GM18502 (cell line): ENCODE data around the gene GALNT18.

Source experiments
- ATAC-seq: cut with Tn5 transposase; IDR thresholded peaks from one replicate; pipeline ENCODE4 v1.9.1; 2021; ENCODE audit warnings: mild to moderate bottlenecking; ENCODE audit not compliant: unreplicated experiment, poor library complexity

The GALNT18 gene

DNA sequence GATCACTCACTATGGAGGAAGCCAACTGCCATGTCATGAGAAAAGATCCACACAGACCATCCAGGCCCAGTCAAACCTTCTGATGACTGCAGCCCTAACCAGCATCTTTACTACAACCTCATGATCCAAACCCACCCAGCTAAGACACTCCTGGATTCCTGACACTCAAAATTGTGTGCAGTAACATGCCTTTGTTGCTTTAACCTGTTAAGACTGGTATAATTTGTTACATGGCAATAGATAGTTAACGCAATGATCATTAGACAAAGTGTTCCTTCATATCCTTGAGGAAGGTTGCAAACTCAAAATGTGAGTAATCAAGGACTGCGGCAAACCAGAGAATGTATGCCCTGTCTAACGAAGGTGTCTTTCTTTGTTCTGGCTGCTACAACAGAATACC lies 221.7 kb downstream of the GALNT18 start:
- ATAC-seq, result no peak

DNA sequence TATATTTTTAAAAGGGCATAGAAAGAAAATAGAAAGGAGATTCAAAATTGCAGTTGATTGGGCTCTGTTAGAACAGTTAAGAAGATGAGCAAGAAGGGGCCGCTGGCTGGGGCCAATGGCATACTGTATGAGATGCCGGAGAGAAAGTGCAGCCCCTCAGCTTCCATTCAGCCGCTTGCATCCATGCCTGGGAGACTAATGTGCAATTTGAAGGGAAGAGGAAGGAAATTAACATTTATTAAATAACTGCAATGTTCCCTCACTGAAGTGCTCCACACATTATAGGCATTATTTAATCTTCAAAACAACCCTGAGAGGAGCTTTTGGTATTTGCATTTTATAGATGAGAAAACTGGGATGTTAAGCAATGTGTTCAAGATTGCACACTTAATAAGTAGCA lies 224.0 kb downstream of the GALNT18 start:
- ATAC-seq, result no peak

DNA sequence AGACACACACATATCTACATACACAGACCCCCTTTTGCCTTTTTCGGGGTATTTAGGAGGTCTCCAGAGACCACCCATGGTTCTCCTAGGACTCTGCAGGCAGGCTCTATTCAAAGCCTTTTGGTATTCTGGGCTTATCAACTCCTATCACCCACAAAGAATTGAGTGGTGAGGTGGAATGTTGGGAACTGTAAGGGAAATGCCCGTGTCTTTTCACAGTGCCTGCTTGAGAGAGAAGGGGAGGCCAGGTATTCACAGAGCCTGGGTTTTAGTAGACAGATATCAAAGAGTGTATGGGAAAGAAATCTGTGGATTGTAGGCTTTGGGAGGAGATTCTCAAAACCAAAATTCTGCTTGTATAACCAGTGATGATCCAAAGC lies 224.8 kb downstream of the GALNT18 start:
- no peak for ATAC-seq

DNA sequence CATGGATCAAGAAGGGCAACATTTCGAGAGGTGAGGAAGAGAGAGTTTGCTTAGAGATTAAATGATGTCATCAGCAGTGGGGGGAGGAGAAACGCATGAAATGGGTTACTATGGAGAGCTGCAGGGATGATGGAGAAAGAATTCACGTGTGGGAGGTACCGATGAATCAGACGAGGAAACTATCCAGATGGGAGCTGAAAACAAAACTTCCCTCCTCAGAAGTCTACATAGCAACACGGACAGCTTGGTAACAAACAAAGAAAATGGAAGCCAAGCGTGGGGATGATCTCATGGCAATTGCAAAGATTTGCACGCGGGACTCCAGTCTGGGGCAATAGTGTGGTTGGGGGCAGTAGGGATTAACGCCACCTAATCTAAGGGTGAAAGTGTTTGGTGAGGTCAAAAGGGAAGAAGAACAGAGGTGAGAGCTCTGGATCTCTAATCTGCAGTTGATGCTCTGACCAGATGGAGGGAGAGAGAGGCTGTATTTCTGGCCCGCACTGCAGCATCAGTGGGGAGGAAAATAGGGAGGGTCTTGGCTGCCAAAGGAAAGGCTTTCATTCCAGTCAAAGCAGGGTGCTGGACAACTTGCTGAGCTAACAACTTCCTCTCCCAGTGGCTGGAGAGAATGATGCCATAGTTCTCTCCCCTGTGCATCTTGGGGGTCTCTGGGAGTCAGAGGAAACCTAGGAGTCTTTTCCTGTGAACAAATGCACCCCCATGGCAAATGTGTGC lies 225.3 kb downstream of the GALNT18 start:
- no peak for ATAC-seq

DNA sequence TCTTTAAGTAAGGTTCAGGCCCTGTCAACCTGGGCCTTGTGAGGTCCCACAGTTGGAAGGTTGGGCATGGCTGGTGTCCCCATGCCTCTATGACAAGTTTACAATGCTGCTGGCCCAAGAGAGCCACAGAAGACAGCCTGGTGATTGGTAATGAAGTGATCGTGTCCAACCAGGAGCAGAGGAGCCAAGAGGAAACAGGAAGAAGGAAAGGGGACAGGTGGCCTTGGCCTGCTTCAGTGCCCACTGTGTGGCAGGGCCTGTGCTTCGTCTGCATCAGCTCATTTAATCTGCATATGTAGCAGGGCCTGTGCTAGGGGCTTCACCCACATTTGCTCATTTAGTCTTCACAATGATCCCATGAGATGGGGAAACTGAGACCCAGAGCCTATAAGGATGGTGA lies 226.7 kb downstream of the GALNT18 start:
- ATAC-seq, result no peak

DNA sequence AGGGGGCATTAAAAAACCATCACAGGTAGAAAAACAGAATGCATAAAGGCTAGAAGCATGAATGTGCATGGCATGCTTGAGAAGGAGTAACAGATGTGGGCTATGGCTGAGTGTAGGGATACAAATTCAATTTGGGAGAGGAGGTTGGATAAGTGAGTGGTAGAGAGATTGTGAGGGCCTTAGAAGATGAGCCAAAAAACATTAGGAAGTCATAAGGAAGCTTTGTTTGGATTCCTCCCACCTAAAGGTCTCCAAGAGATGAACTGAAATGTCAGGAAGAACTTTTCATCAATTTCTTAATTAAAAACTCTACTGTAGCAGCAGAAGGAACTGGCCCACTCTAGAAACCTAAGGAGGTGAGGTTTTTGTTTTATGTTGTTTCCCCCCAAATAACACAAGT lies 227.6 kb downstream of the GALNT18 start:
- no peak for ATAC-seq

DNA sequence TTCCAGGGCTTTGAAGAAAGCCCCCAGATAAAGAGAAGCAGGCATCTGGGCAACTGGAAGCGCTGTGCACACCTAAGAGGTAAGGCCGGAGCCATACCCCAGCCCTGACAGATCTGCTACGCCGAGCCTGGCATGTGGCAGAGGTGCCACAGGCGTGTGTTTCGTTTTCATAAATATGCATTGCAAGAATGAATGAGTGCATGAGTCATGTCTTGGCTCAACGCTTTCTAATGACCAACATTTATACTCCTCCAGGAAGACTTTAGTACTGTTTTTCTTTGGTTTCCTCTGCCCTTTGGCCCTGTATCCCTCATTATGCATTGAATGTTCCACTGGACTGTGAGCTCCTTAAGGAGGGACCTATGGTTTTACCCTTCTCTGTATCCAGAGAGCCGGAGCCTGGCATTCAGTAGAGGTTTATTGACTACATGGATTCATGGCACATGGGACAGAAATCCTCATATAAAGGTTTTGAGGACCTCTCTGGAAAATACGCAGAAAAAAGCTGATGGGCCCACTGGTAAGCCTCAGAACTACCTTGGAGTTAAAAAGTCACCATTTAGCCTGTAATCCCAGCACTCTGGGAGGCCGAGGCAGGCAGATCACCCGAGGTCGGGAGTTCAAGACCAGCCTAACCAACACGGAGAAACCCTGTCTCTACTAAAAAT lies 229.9 kb downstream of the GALNT18 start:
- no peak for ATAC-seq

DNA sequence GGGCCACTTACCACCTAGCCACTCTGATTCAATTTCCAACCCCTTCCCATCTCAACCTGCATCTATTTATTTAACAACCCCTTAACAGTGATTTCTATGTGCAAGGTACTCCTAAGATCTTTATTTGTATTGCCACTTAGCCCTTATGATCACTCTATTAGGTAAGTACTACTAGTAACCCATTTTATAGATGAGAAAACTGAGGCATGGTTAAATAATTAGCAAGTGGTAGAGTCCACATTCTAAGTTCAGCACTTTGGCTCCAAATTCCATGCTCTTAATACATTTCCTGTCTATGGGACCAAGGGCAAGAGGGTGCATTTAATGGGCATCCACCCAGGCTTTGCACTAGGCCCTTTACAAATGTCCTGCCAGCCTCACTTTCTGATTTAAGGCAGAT lies 230.6 kb downstream of the GALNT18 start:
- ATAC-seq, result no peak

DNA sequence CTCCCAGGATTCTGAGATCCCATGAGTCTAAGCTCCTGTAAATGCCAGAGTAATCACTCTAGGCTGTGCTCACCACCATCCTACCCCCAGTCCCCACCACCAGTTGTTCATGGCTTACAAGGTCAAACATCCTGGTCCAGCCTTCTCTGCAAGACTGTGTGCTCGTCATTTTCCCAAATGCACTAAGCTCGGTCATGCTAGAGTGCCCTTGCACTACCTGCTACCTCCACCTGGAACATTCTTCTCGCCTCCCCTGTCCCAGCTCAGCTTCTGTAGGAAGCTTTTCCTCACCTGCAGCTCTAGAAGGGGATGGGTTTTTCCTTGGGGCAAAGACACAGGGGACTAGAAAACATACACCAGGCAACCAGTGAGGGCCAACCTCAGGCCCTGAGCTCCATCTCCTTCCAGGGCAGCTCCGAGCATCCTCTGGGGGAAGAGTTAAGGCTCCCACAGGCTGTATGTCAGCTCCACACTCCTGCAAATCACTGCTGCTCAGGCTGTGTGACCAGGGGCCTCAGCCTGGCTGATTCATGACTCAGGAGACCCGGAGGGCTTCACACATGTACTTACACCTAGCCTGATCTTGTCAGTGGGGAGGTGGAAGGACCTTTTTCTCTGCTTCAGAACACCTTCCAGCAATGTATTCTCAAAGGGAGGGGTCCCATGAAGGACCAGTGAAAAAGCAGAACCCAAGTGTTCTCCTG lies 231.6 kb downstream of the GALNT18 start:
- no peak for ATAC-seq

DNA sequence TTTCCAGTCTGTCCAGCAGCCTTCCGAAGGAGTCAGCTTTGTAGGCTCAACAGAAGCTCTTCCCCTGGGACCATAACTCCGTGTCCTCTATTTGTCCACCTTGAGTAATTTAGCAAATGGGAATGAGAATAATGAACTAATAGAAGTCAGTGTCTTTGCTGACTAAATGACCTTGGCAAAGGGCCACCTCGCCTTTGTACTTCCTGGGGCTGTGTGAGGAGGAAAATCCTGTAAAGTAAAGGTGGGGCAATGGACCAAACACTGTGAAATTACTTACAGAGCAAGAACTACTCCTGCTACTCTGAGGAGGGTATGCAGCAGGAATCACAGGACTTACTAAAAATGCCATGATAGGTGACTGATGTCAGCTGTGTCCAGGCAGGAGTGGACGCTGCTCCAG lies 232.6 kb downstream of the GALNT18 start:
- ATAC-seq, result no peak

DNA sequence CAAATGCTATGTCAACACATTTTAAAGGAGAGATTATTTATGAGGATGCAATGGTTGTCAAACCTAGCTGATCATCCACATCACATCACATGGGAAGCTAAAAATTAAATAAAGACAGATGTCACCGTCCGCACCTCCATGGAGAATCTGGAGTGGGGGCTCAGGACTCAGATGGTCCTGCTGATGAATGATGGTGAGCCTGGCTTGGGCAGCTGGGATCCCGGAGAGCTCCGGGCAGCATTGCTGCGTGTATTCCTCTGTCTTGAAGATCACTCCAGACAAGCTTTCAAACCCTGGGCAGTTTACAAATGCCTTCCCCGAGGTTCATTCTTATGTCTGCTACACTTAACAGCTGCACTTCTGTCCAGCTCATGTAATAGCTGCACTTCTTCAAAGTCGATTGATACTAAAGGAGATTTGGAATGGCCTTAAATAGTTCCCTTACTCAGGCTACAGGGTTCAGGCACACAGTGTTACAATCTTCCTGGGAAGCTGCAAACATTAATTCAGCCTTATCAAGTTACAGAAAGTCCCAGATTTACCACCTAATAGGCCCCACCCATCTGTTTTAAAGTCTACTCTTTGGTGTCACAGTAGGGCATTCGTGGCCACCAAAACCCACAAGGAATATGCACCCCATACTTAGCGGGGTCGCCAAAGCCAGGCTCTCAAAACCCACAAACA lies 234.0 kb downstream of the GALNT18 start:
- no peak for ATAC-seq

DNA sequence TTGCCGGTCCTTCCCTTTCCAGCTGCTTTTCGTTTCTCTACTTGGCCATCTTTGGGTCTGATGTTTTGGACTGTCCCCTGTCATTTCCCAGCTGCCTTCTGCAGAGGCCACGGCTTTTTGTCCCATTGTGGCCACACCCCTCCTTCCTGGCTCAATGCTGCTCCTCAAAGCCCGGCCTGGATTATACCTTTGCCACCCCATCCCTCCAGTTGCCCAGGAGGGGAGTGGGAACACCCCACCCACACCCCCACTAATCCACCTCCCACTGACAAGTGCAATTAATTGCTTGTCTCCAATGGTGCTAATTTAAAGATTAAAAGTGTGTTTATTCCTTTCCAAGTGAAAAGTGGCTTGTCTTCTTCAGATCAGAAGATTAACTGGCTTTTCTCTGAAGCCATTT lies 234.6 kb downstream of the GALNT18 start:
- no peak for ATAC-seq

DNA sequence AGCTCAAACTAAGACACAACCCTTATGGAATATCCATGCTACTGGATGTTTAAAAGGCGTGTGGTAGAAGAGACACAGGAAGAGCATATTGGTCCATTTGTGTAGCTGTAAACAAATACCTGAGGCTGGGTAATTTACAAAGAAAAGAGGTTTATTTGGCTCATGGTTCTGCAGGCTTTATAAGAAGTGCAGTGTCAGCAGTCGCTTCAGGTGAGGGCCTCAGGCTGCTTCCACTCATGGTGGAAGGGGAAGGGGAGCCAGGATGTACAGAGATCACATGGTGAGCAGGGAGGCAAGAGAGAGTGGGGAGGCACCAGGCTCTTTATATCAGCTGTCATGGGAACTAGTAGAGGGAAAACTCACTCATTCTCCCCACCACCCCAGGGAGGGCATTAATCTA lies 237.0 kb downstream of the GALNT18 start:
- ATAC-seq, result no peak

DNA sequence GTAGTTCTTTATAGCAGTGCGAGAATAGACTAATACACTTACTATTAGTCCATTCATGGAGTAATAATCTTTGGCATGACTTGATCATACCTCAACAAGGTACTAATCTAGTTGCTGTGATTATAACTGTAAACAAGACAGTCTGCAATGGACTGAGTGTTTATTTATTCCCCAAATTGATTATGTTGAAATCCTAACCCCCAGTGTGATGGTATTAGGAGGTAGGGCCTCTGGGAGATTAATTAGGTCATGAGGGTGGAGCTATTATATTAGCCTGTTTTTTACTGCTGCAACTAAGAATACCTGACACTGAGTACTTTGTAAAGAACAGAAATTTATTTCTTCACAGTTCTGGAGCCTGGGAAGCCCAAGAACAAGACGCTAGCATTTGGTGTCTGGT lies 237.8 kb downstream of the GALNT18 start:
- no peak for ATAC-seq

DNA sequence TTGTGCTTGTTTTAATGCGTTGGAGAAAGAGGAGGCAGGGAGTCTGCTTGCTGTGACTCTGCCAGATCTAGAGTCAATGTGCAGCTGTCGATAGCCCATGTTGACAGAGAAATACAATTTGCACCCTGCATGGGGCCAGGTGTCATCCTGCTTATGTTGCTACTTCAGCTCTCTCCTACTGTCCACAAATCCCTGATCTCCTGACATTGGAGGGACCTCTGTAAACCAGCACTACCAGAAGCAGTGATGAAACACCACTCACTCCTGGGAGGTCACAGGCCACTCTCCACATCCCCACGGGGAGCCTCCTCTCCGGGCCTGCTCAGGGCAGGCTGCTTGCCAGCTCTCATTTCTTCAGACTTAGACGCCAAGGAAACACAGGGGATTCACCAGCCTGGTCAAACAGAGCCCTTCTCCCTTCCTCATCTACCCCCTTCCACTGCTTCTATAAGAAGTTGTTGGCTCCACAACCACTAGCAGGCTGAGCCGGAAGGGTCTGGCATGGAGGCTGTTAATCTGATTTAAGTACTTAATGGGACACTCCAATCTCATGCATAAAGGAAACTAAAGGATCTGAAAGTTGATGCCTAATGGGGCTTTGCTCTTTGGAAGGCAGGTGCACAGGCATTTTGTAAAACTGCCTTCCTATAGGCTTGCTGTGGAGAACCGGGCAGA lies 238.8 kb downstream of the GALNT18 start:
- no peak for ATAC-seq

DNA sequence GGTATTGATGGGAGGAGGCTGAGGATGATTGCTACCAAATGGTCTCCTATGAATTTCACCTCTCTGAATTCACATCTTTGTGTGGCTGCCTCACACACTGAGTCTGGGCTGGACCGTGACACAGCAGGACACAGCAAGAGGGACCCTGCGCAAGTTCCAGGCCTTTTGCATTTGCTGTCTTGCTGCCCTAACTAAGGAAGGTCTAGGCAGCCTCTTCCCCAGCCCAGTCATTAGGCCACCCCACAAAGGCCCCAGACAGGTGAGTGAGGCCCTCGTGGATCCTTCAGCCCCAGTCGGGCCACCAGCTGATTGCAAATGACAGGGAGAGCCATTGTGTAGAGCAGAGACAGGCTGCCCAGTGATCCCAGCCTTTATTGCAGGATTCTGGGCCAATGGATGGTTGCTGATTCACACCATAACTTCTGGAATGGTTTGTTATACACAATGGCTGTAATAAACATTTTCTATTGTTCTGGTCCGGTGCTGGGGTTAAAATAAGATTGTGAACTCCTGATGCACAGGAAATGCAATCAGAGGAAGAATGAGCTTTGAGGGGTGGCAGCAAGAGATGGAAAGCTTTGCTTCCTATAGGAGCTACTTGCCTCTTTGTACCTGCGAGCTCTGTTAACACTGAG lies 240.2 kb downstream of the GALNT18 start:
- ATAC-seq, result no peak

DNA sequence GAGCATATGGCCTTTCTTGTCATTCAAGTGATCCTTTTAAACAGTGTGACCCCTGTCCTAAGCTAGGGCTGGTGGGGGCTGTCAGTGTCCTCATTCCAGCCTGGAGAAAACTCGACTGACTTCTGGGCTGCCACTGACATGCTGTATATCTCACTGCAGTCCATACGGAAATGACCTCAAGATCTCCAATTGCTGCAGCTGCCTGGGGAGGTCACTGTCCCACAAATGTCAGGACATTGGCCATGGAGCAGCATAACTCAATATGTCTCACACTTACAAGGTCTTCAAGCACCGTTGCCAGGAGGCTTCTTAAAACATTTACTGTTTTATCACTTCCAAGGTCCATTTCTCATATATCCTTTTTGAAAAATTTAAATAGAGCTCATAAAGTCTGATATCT lies 240.9 kb downstream of the GALNT18 start:
- no peak for ATAC-seq

DNA sequence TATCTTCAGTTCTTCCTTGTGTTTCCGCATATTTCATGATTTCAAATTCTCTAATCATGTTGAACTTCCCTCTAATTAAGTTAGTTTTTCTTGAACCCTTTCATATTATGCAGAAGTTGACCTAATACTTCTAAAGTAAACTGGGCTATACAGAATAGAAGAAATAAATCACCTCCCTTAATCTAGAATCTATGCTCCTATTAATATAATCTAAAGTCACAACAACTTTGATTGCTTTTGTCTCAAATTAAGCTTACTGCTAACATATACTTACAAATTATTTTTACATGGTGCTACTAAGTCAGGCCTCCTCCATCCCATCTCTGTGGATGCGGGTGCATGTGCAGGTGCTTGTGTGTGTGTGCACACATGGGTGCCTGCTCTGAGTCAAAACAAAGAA lies 241.5 kb downstream of the GALNT18 start:
- ATAC-seq, result no peak

DNA sequence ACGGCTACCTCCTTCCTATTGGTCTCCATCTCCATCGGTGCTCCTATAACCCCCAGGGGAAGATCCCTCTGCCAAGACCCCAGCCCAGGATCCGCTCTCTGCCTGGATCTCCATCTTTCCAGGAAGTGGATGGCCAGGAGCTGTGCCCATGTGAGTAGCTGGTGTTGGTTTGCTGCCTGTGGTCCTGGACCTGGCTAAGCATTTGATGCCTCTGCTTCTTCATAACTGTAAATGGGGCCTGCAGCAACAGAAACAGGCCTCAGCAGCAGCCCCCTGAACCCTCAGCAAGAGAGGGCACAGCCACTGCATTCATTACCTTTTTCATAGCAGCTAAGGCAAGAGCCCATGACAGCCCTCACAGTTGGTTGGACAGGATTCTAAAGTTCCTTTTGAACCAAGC lies 242.1 kb downstream of the GALNT18 start:
- no peak for ATAC-seq
